ENCODE measurements around the gene CTSH. TPM values are rescaled to one million over a fixed set of nuclear protein-coding genes. Genes with fewer than 3 reads are reported as not detected.

Gene CTSH, protein sequence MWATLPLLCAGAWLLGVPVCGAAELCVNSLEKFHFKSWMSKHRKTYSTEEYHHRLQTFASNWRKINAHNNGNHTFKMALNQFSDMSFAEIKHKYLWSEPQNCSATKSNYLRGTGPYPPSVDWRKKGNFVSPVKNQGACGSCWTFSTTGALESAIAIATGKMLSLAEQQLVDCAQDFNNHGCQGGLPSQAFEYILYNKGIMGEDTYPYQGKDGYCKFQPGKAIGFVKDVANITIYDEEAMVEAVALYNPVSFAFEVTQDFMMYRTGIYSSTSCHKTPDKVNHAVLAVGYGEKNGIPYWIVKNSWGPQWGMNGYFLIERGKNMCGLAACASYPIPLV
- polyA plus RNA-seq (ENCODE audit: insufficient read length in 4 of 4) = 100 to 1,000 TPM; 190 to 230 (median 201) TPM

DNA sequence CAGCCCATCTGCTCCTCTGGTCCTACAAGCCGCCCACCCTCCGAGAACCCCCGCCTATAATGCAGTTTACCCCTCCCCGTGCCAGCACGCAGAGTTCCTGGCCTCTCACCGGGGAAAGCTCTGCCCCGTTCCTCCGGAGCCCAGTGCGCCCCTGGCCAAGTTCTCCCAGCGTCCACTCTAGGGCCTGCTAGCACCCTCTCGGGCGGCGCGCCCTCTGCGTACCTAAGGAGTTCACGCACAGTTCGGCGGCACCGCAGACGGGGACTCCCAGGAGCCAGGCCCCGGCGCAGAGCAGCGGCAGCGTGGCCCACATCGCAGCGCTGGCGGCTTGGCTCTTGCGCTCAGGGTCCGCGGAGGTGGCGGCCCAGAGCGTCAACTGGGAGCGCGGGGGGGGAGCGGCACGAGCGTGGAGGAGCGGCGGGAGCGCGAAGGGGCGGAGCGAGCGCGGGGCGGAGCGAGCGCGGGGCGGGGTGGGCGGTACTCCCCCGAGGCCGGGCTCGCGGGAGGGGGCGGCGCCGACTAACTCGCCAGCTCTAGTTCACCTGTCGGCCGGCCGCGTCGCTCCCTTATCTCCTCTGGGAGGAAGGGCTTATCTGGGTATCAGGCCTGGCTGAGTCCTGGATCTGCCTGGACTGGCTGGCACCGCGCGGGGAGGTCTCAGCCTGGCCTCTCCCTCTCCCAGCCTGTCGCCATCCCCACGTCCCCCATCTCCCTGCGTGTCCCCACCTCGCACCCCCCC, at the start of gene CTSH:
TSS of gene CTSH (minus strand) at position 378 of the 739 bp plus-strand sequence. CDS start at position 313, 65 bp downstream.
- peak in 1 of 4 donors; percentile 51 for DNase-seq (ENCODE audit: low read depth in 4 of 4, low spot score in 2 of 4)

DNA sequence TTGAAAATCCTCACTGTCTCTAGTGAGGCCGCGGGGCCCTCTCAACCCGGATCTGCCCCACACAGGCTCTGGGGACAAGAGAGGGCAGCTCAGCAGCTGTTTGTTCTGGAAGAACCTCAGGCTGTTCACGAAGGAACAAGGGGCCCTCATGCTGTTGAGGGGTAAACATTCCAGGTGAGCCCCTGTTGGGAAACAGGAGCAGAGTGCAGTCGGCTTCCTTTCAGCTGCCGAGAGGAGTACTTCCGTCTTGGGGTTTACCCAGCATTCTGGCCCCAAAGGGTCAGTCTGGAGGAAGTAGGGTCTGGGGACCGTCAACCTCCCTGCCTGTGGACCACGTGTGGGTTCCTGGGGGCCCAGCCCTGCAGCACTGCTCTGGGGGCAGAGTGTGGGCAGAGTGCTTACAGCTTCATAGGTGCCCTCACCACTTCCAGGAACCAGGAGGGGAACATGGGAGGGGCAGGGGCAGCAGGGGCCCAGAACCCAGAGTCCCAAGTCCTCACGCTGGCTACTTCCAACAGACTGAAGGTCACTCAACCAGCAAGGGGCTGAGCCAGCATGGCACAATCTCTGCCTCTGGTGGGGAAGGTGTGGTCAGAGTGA, 49.2 kb upstream of the CTSH start:
- DNase-seq (ENCODE audit: low read depth in 4 of 4, low spot score in 2 of 4) = no peak

DNA sequence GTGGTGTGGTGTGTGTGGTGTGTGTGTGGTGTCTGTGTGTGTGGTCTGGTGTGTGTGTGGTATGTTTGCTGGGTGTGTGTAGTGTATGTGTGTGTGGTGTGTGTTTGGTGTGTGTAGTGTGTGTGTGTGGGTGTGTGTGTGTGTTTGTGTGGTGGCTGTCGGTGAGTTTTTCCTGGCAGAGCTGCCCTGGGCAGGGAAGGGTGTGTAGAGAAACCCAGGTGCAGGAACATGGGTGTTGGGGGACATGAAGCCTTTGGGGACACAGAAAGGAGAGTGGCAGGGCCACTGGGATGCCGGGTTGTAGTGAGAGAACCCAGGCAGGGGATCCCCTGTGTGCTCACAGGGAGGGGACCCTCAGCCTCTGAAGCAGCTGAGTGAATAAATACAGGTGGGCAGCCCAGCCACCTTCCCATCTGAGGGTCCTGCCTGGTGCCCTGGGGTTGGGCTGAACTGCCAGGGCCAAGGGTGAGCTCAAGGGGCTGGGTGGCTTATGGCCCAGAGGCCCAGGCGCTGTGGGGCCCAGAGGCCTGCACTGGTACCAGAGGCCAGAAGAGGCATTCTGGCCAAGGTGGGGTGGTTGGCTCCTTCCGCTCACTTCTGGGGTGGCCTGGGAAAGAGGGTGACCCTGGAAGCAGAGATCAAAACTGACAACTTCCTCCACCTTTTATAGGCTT, 48.5 kb upstream of the CTSH start:
- DNase-seq (ENCODE audit: low read depth in 4 of 4, low spot score in 2 of 4) = no peak

DNA sequence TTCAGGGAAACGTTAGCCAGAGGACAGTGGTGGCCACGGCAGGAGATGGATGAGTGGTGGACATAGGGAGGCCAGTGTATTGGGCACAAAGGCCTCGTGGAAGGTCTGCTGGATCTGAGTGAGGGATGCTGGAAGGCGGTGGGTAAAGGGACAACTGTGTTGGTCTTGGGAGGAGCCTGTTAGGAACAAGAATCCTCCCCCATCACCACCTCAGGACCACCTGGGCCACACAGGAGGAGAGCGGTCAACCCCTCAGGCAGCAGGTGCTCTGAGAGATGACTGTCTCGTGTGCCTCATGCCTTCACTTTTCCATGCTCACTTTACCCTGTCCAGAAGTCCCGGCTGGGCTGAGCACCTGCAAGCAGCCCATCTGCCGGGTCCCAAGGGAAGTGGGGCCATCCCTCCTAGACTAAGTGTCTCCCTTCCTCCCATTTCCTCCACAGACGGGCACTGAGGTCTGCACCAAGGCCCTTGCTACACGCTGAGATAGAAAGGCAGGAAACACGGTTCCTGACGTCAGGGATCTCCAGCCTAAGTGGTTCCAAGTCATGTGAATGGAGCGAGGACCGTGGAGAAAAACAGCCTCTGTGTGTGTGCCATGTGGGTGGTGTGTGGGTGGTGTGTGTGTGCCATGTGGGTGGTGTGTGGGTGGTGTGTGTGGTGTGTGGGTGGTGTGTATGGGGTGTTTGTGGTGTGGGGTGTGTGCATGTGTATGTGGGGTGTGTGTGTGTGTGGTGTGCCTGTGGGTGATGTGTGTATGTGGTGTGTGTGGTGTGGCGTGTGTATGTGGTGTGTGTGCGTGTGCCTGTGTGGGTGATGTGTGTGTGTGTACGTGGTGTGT, 47.8 kb upstream of the CTSH start:
- no peak for DNase-seq (ENCODE audit: low read depth in 4 of 4, low spot score in 2 of 4)

DNA sequence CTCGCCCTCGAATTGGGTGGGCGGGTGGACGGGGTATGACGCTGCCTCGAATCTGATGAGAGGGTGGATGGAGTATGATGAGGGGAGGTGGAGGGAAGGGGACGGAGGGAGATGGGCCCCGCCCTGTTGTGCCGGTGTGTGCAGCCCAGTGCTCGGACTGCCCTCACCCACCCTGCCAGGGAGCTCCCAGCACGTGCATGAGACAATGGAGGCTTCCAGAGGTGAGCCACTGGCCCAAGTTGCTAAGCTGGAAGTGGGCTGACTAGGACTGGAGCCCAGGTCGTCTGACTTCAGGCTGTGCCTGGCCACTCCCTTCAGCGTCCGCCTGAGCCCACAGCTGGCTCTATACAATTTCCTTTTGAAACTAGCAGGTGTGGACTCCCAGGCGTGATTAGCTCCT, 47.0 kb upstream of the CTSH start:
- DNase-seq (ENCODE audit: low read depth in 4 of 4, low spot score in 2 of 4) = no peak

DNA sequence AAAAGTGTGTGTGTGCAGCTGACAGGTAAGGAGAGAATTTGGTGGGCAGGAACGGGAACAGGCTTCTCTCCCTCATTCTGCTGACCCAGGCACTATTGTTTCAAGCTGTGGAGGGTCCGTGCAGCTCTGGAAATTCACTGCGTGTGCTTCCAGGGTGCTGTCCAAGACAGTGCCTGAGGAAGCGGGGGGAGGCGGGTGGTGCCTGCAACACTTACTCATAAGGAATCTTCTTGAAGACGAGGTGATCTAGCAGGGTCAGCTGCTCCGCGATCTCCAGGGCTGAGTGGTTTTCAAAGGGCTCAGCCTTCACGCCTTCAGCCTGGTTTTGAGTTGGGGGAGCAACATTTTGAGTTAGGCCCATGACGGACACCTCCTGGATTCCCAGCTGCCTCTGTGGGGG, 46.6 kb upstream of the CTSH start:
- no peak for DNase-seq (ENCODE audit: low read depth in 4 of 4, low spot score in 2 of 4)

DNA sequence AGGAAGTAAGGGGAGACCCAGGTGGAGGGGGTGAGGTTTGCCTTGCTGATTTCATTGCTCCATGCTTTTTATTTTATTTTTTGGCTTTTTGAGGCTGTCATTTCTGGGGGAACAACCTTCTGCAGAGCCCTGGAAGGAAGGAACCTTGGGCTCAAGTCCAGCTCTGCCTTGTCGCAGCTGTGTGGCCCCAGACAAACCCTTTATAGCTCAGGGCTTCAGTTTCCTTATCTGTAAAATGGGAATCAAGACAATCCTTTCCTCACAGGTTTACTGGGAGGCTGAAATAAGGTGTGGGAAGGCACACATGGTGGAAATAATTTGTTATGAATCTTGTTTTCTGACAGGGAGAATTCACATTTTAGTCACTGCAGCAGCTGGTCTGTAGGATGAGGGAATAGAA, 45.4 kb upstream of the CTSH start:
- no peak for DNase-seq (ENCODE audit: low read depth in 4 of 4, low spot score in 2 of 4)

DNA sequence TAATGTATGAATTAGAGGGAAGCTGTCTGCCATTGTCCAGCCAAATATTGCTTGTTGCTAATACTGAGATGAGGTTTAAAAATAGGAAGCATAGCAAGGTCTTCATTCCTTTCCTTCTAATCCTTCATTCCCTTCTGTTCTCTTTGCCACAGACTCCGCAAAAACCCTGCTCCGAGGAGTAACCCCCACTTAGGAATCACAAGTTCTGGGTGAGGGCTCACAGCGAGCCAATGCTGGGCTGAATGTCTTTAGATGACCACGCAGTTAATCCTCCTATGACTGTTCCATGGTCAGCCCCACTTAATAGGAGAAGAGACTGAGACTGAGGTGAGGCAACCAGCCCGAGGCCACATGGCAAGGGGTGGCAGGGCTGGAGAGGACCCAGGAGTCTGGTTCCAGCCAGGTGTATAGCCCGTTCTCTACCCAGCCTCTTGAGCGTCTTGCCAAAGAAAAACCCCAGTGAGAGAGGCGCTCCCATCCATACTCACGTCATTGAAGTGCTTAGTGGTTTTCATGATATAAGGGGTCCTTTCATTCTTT, 44.9 kb upstream of the CTSH start:
- no peak for DNase-seq (ENCODE audit: low read depth in 4 of 4, low spot score in 2 of 4)

DNA sequence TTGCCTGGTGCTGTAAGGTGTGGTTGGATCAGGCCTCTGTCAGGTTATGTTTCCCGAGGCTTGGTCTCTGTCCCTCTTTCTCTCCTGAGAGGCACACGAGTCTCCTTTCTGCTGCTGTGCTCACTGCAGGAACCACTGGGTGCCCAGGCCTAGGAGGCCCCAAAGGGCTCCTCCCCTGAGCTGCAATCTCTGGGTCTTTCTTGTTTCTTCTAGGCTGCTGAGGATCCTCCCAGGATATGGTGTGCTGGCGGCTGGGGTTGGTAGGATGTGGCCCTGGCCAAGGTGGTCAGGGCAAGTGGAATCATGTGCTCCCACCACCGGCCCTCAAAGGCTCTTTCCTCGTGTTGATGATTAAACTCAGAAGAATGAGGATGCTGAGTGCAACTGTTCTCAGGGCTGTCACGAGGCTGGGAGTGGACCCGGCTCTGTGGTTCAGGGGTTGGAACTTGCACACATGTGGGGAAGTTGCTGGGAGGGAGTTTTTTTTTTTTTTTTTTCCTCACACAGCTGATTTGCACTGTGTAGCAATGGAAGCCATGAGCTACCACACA, 43.6 kb upstream of the CTSH start:
- peak in 2 of 4 donors; percentile 47 to 49 for DNase-seq (ENCODE audit: low read depth in 4 of 4, low spot score in 2 of 4)

DNA sequence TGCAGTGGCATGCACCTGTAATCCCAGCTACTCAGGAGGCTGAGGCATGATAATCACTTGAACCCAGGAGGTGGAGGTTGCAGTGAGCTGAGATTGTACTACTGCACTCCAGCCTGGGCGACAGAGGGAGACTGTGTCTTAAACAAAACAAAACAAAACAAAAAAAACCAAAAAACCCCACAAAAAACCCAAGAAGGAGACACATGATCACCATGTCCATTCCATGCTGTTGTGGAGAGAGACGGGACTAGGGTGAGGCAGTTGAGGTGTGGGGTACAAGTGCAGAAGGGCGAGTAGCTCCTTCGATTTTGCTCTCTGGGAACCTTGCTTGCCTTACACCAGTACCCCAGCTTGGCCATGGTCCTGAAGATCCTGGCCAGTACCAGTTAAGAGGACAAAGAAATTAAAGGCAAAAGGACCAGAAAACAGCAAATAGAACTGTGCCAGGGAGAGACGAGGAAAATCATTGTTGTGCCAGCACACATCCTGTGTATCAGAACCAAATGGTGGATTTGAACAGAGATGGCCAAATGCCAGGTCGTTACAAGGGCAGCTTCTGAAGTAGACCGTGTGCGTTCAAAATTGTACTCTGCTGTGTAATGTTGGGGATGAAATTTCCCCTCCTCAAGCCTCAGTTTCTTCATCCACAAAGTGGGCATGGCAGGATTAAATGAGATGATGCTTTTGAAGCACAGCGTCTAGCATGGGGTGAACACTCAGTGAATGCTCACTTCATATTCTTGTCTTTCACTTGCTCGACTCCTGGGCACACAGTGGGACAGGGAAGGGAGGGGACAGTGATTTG, 42.9 kb upstream of the CTSH start:
- no peak for DNase-seq (ENCODE audit: low read depth in 4 of 4, low spot score in 2 of 4)

DNA sequence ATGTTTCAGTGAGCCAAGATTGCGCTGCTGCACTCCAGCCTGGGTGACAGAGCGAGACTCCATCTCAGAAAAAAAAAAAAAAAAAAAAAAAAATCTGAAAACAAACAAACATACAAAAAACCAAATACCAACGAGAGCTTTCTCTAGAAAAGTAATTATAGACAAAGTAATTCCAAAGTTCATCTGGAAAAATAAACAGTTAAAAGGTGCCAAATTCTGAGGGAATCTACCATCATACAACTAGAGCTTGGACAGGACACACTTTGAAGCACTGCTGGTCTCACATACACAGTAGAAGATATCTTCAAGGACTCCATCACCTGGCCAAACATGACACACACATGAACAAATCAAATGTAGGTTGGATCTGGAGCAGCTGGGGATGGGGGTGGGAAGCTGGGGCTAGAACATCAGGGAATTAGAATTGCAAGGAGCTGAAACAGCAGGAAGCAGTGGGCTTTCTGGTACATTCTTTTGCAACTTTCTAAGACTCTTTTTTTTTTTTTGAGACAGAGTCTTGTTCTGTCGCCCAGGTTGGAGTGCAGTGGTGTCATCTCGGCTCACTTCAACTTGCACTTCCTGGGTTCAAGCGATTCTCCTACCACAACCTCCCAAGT, 41.1 kb upstream of the CTSH start:
- DNase-seq (ENCODE audit: low read depth in 4 of 4, low spot score in 2 of 4) = no peak

DNA sequence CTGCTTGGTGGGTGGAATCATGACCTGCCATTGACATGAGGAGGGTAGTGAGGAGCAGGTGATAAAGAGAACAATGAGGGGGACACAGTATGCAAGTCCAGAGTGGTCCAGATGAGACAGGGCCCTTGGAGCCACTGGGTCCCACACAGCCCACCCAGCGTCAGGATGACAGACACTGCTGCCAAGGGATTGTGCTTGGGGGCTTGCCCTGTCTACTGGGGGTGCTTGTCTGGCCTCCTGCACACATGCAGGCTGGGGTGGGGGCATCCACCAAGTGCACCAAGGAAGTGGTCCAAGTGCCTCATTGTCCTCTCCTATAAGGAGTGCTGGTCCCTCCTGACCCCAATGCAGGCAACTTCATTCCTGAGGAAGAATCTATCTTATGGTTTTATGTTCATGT, 39.2 kb upstream of the CTSH start:
- DNase-seq (ENCODE audit: low read depth in 4 of 4, low spot score in 2 of 4) = no peak

DNA sequence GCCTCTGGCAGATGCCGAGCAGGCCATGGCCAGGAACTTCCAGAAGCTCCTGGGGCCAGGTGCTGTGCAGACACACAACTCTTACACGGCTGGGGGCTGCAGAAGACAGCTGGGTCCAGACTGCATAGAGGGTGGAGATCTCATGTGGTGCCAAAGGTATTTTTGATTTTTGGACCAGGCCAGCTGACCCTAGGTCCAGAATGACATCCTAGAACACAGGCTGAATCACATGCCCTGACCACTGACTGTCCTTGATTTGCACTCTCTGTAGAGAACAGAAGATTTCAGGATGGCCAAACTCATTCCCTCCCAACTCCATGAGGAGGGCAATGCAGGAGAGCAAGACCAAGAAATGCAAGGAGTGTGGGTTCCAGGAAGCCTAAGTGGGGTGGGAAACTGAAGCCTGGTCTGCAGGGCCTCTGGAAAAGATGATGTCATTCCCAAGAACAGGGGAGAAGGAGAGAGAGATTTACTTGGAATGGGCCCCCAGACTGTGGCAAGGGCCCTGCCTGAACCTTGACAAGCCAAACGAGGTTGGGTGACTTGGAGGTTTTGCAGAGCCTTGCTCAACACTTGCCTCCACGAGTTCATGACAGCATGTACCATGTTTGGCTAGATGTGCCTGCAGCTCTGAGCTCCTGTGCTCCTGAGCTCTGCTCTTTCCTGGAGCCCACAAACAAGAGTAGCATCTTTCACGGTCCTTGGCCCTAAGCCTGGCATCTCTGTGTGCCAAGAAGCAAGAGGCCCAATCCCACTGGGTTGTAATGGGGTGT, 38.5 kb upstream of the CTSH start:
- no peak for DNase-seq (ENCODE audit: low read depth in 4 of 4, low spot score in 2 of 4)

DNA sequence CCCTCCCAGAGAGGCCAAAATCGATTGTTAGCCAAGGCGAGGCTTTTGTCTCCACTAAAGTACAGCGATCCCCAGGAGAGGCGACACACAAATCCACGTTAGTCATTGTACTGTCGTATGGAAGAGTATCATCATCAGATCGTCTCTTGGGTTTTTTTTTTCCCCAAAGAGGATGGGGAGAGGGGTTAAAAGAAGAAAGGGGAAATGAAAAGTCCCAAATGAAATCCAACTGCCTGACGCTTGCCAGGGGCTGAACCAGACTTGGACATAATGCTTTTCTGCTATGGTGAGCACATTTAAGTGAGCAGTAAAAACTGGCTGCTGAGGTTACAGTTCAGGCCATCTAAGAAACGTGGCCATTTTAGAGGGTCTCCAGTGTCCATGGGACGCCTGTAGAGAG, 37.9 kb upstream of the CTSH start:
- DNase-seq (ENCODE audit: low read depth in 4 of 4, low spot score in 2 of 4) = no peak

DNA sequence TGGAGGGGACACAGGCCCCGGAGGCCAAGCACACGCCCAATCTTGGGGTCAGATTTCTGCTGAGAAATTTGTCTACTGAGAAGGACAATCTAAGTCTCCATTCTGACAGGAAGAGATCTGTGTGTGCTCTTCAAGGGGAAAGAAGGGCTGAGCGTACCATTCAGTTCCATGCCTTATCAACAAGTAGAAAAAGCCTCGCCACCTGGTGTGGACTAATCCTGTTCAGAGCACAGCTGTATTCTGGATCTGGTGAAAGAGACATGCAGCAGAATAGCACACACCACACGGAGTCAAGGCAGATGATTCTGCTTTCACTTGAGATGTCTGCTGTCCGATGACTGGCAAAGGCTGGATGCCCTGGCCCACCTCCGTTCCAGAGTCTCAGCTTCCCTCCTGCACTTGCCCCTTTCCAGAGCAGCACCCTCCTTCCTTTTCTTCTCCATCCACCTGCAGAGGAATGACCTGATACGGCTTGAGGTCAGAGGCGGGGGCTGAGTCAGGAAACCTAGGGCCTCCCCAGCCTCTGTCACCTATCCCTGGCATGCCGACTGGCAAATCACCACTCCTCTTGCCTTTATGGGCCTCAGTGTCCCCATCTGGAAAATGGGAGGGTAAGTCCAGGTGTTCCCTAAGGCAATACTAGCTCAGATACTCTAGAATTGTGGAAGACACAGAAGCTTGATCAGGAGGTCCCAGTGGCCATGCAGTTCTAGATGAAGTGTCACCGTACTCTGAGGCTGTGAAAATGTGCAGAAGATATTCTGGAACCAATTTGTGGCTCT, 36.9 kb upstream of the CTSH start:
- DNase-seq (ENCODE audit: low read depth in 4 of 4, low spot score in 2 of 4) = no peak

DNA sequence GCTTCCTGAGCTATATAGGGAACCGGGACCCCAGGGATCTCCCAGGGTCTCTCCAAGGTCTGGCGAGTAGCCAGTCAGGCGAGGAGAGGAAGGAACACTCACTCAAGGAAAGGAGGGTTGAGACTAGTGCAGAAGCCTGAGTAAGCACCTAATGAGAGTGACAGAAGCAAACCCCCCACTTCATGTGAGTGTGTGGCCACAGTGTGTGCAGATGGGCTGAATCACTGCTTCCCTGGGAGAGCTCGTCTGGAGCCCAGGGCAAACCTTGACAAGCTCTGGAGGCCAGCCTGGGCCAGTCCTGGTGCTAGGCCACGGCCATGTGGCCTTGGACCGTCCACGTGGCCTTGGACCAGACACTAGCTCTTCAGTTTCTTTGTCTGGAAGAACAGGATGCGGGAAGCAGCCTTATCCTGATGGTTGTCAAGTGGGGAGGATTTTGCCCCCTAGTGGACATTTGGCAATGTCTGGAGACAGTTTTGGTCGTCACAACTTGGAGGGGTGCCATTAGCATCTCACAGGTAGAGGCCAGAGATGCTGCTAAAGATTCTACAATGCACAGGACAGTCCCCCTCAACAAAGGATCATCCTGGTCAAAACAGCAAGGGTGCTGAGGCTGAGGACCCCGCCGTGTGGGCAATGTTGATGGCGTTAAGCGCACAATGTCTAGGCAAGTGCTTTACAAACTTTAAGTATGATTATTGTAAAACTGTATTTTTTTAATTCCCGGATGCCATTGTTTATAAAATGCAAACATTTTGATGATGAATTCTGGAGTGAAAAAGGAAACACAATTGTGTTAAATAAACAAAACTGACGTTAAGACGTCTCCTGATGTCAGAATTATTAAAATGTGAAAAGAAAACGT, 34.8 kb upstream of the CTSH start:
- DNase-seq (ENCODE audit: low read depth in 4 of 4, low spot score in 2 of 4) = peak in 2 of 4 donors; percentile 30 to 39
